GM19043 (cell line): Measurements from ENCODE around the gene CDH15.

Experiments
- ATAC-seq: cut with Tn5 transposase; IDR thresholded peaks from one replicate; pipeline ENCODE4 v1.9.1; 2021; ENCODE audit warnings: low read depth; ENCODE audit not compliant: unreplicated experiment

The CDH15 gene

DNA sequence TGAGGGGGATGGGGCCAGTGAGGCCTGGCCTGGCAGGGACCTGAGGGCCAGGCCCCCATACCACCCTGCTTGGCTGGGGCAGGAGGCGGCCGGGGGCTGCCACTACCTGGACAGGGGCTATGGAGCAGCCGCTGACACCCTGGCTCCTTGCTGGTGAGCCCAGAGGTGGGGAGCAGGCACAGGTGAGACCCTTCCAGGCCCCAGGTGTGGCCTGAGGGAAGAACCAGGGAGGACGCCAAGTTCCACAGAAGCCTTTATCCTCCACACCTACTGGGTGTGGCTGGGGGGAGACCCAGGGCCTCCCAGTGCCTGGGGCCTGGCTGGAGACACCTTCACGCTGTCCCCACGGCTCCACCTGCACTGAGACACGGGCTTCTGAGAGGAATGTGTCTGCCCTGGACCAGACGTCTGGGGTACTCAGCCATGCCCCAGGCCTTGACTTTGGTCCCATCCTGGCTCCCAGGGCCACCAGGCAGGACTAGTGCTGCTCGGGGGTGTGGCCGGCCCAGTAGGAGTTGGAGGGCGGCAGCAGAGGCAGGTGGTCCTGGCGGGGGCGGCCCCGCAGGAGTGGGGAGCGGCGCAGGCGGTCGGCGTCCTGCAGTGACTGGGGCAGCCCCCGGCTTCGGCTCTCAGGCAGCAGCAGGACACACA is 24.1 kb downstream of the CDH15 start:
- no peak for ATAC-seq

DNA sequence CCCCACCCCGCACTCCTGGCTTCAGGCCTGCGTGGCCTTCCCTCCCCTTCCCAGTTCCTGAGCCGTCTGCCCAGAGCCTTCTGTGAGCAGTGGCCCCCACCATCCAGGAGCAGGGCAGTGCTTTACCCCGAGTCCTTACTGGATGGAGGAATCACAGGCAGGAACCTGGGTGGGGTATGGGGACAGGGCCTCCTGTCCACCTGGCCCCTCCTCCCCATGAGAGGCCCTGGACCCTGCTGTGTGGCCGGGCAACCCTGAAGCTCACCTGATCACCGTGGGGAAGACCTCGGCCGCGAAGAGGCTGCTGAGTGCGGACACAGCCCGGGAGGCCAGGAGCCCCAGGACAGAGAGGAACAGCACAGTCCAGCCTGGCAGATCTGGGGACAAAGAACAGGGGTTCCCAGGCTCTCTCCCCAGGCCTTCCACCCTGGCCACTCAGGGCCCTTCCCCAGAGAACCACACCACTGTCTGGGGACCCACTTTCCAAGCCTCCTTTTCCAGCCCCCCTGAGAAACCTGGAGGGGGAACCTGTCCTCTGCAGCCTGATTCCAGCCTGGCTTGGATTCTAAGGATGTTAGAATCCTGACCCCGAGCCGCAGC is 25.6 kb downstream of the CDH15 start:
- ATAC-seq: no peak

DNA sequence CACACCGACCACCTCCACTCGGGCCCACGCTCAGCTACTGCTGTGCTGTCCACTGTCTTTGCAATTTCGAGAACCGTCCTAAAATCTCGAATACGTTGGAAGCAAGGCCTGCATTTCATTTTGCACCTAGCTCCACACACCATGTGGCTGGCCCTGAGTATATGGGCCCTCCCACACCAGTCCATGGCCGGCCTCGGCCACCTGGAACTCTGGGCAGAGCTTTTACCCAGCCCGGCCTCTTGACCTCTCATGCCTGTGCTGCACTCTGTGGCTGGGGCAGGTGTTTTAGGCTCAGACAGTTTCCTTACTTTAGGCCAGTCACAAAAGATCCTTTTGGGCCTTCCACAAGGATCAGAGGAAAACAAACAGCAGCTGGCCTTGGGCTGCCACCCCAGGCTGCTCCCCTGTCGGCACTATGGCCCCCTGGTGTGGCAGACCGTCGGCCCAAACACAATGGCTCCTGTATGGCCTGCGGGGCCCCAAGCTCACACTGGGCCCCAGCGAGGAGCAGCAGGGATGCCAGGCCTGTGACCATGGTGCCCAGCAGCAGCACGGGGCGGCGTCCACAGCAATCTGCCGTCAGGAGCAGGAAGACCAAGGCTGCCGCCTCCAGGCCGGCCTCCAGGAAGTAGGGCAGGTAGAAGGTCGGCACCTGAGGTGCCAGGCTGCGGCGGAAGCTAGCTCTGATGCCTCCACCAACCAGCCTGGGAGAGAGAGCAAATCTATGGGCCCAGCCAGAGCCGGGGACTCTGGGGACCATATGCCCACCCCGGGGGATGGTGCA is 26.3 kb downstream of the CDH15 start:
- ATAC-seq: no peak

DNA sequence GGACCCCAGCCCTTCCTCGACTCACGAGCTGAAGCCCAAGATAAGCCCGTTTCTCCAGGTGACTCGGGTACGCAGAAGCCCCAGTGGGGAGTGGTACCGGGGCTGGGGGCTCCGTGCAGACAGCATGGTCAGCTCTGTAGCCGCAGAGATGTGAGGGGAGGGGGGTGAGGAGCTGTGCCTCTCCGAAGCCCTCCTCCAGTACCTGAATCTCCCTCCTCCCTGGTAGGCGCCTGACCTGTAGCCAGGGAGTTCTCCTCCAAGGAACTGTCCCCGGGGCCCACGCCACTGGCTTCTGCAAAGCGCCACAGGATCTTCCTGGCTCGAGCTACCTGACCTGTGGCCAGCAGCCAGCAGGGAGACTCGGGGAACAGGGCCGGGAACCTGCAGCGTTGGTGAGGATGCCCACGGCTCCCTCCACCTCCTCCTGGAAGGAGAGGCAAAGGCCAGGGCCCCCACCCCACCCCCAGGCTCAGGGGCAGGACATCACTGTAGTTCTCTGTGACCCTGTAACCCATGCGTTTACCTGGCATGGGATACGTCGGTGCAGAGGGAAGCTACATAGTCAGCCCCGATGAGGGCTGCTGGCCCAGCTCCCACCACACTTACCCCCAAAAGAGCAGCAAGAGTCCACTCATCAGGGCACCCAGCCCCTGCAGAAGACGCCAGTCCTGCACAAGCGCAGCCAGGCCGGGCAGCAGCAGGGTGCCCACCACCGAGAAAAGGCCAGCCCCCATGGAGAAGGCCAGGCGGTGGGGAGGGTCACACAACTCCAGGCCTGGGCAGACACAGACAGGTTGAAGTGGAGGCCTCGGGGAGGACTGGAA is 27.1 kb downstream of the CDH15 start:
- no peak for ATAC-seq

DNA sequence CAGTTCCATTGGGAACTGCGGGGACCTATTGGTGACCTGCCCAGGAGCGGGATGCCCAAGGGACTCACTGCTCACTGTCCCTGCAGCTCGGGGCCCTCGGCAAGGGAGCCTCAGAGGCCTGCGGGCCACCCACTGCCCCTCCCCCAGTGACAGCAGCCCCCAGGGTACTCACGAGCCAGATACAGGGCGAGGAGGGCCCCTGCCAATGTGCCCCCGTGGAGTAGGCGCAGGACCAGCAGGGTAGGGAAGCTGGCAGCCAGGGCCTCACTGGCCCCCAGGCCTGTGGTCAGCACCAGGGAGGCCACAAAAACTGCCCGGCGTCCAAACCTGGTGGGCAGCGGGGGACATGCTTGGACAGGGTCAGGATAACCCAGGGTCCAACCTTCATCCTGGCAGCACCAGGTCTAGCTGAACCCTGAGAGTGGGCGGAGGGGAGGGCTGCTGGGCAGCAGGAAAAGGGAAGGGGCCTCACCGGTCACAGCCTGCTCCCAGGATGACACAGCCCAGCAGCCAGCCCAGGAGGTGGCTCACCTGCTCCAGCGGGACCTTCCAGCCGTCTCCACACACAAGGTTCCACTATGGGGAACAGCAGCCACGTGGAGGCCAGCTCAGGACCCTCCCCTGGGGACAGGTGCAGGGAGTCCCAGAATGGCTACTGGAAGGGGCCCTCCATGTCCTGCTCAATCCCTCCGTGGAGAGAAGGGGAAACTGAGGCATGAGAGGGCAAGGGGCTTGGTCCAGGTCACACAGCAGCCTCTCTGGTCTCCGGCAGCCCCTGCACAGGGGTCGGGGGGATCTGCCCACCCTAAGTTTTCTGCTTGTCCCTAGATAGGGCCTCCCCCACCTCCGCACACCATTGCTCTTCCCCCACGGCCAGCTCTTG is 27.9 kb downstream of the CDH15 start:
- ATAC-seq: no peak

DNA sequence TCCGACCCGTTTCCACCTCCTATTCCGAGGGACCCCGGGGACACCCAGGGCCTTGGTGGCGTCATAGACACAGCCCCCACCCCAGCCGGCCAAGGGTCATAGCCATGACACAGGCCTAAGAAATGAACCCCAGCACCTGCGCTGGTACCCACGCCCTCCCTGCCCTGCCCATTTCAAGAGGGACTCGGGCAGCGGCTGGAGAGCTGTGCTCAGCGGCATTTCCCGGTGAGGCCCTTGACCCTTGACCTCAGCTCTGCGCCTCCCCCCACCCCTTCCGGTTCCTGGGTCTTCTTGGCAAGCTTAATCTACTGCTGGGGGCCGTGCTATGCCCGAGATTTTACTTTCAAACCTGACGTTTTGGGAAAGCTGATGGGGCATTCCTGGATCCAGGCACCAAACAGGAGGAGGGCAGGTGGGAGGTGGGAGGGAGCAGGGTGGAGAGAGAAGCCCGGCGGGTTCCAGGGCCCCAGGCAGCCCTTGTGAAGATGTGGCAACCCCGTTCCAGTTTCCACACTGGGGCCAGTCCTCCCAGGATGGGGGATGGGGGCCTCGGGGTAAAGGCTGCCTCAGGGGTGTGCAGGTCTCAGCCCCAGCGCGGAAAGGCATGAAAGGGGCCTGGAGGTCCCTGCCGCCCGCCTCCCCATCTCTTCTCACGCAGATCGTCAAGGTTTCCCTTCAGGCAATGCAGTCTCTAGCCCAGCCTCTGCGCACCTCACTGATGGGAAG is 28.7 kb downstream of the CDH15 start, which contains the start of gene SLC22A31:
TSS of gene SLC22A31 (minus strand) at position 414 of the 726 bp plus-strand sequence. CDS start at position 378, 36 bp downstream.
- no peak for ATAC-seq

DNA sequence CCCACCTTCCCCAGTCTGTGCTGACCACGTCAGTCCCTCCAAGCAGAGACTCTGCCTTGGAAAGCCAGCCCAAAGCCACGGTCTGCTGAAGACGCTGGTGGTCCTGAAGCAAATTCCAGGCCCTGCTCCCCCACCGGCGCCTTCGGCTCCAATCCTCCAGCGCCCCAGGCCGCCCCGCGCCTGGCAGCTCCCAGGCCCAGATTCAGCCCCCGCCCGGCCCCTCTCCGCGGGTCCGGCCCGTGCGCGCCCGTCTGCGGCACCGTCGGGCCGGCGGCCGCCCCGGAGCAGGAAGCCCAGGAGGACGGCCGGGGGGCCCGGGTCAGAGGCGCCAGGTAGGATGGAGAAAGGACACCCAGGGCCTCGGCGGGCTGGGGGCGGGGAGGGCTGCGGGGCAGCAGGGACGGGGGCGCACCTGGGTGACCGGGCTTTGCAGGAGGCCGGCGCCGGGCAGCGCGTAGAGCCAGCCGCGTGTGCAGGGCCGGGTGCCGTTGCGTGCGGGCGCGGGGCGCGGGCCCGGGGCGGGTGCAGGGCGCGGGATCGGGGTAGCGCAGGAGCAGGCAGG is 29.4 kb downstream of the CDH15 start:
- ATAC-seq: no peak

DNA sequence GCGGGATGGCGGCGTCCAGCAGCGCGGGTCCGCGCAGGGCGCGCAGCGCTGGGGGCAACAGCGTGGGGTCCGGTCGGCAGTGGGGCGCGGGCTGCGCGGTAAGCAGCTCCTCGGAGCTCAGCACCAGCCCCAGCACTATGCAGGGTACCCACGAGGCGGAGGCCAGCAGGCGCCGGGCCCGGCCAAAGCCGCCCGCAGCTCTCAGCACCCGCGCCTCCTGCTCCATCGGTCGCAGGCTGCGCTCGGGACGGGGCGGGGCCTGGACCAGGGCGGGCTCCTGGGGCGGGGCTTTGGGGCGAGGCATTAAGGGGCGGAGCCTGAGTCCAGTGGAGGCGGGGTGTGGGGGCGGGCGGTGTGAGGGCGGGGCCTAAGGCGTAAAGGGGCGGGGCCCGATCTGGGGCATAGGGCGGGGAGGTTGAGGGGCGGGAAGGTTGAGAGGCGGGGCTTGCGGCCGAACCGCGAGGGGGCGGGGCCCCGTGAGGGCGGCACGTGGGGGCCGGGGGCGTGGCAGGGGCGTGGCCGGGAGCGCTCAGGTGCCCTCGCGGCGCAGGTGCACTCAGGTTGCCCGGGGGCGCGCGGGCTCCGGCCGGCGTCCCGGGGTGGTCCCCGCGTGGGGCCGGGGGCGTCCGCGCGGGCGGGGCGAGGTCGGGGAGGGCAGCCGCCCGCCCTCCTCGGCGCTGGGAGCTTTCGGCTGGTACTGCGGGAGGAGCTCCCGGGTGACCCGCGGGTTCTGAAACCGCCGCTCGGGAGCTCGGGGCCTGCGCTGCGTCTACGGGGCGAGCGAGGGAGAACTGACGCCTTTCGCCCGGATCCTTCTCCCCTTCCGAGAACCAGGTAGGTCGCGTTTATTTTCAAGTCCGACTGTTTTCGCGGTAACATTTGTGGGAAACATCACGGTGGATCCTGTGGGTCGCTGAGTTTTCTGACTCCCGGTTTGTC is 30.2 kb downstream of the CDH15 start:
- no peak for ATAC-seq

DNA sequence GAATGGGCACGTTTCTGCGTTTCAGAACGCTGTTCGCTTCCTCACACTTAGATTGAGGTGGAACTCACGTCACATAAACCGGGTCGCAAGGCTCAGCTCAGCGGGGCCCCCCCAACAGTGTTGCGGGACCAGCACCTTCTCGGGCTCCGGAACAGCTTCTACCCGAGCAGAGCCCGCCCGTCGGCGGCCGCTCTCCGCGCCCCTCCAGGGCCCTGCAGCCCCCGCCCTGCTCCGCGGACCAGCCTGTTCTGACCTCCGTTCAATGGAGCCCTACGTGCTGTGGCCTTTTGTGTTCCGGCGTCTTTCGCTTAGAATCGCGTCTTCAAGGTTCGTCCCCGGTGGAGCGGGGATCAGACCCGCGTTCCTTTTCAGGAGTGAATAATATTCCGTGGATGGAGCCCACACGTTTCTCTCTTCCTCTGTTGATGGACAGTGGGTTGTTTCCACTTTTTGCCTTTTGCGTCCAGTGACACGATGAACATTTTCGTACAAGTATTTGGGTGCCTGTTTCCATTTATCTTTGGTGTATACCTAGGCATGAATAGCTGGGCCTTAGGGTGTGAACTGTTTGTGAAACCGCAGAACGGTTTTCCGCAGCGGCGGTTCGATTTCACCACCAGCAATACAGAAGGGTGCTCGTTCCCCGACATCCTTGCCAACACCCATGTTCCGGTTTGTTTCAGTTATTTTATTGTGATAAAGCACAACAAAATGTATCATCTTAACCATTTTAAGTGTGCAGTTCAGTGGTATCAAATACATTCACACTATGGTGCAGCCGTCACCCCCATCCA is 31.1 kb downstream of the CDH15 start:
- ATAC-seq: no peak

DNA sequence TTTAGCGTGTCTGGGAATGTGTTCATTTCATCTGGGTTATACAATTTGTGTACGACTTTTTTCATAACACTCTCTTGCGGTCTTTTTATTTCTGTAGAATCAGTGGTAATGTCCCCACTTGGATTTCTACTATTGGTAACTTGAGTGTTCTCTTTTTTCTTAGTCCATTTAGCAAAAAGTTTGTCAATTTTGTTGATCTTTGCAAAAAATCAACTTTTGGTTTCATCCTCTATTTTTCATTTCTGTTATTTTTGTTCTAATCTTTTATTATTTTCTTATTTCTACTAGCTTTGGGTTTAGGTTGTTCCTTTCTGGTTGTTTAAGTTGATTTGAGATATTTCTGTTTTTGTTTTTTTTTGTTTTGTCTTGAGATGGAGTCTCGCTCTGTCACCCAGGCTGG is 36.4 kb downstream of the CDH15 start:
- no peak for ATAC-seq

DNA sequence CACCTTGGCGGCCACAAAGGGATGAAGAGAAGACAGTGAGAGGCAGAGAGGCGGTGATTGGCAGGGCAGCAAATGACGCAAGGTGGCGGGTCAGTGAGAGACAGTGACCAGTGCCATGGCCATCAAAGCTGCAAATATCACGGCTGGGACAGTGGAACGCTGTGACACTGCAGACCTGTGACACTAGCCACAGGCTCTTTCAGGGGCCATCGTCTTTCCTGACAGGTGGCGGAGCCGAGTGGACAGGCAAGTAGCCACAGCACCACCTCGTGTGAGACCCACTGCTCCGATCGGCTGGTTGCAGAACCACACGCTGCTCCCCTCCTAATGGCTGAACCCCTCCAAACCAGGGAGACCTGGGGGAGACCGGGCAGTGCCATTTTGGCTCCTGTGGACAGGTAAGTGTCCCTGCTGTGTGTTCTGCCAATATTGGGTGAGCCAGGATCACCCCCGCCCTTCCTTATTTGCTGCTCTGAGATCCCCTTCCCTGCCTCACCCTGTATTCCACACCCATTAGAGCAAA is 38.0 kb downstream of the CDH15 start:
- ATAC-seq: no peak

DNA sequence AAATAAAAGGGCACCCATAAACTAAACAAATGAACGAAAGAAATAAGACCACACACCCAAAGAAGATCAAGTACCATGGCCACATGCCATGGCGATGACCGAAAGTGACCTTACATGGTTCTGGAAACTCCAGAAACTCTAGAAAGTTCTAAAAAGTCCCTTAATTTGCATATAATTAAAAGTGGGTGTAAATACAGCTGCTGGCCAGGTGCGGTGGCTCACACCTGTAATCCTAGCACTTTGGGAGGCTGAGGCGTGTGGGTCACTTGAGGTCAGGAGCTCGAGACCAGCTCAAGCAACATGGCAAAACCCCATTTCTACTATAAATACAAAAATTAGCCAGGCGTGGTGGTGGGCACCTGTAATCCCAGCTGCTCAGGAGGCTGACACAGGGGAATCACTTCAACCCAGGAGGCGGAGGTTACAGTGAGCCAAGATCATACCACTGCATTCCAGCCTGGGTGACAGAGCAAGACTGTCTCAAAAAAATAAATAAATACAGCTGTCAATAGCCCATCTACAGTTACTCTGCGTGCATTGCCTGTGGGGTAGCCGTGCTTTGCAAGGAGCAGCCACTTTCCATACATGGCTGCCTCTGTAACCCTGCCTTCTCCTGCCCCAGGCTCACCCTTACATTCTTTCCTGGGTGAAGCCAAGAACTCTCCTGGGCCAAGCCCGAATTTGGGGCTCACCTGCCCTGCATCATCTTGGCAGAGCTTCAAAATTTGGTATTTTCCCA is 38.8 kb downstream of the CDH15 start:
- ATAC-seq: no peak

DNA sequence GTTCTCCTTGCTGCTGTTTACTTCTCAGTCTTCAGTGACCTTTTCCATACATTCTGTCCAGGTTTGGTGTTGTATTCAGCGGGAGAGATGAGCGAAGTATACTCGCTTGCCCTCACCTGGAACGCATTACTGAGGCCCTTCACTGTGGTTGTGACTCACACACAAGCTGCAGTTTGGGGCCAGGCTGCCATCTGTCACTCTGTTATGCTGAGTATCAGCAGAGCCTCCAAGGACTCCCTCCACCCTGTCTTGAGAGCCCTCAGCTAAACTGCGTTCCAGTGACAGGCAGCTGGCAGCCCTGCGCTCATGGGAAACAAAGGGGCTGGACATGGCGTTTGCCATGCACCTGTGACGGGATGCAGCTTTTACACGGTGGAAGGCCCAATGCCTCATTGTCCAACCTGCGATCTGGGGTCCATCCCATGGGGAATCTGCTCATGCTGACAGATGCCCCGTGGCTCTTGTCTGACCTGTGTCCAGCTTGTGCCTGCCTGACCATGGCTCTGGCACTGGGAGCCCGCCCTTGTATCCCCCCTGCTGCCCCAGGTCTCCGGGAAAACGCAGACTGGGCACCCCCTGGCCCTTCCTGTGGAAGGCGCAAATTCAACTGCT is 39.5 kb downstream of the CDH15 start:
- no peak for ATAC-seq

DNA sequence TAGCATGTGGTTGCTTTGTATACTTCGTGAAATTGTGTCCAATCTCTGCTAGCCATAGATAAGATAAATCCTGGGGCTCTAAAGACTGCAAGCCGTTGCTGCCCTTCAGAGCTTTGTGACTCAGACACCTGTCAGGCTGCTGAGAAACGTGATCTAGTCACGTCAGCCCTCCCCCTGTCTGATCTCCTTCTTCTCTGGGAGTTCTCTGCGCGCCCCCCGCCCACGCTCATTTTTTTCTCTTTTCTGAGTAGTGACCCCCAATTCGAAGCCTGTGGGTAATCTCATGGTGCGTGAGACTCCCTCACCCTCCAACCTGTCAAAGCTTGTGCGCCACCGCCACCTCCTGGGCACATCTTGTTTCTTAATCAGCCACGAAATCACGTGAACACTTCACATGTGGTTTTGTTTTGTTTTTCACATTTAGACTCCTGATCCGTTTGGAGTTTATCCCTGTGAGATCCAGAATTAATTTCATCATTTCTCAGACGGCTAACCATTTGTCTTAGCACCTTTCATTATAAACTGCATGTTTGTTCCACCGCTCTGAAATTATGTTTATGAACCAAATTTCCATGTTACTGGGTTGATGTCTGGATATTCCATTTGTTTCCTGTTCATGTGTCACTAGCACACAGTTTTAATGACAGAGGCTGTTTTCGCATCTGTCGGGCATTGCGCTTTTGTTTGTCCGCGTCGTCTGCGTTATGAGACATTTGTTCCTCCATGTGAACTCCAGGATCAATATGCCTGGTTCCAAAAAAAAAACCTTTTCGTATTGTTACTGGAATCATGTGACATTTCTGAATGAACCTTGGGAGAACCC is 45.0 kb downstream of the CDH15 start:
- no peak for ATAC-seq

DNA sequence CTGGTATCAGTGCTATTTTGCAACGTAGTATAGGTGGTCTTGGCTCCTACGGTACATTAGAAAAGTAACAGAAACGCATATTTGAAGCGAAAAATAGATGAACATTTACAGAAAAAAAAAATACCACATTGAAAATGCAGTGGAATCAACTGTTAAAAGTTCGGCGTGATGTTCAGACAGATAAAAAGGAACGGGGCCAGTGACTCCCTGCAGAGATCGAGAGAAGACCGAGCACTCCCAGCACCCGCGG is 45.5 kb downstream of the CDH15 start:
- no peak for ATAC-seq
